ENCODE measurements around the gene ZBTB7C. TPM values are rescaled to one million over a fixed set of nuclear protein-coding genes. Genes with fewer than 3 reads are reported as not detected.

ZBTB7C gene
- total and polyA plus RNA-seq, 4 donors = 0.19 to 1.1 (median 0.45) TPM

DNA sequence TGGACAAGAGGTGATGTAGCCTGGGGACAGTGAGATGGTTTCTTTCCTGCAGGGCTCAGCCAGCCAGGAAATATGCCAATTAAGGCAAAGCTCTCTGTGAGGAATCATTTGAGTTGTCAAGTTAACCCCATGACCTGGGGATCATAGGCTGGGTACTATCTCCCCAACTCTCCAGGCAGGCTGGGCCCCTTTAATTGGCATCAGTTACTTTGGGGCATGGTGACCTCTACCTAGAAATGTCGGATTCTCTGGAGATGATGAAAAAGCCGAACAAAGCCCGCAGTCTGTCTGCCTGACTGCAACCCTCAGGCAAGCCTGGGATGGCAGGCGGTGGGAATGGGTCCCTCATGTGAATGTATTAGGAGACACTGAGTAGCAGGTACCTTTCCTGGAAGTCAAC is 285.2 kb downstream of the ZBTB7C start:
- Histone ChIP-seq H3K36me3 (ENCODE audit: control insufficient read depth in 4 of 4, insufficient read depth in 3 of 4, low read depth in 1 of 4, low read length in 3 of 4) (no peaks in the 10 kb centered on the region), H3K4me1 (ENCODE audit: control insufficient read depth in 4 of 4, insufficient read depth in 4 of 4, low read length in 3 of 4) (peaks cover 0 to 8% (median 7%) of the 10 kb centered on the region in 4 donors), H3K4me3 (ENCODE audit: low read depth in 1 of 3, low read length in 3 of 3) (no peak overlapping the region), H3K27ac (ENCODE audit: low read depth in 1 of 2, low read length in 2 of 2) (no peak overlapping the region), H3K9me3 (ENCODE audit: control insufficient read depth in 4 of 4, low read length in 3 of 4) (no peaks in the 10 kb centered on the region), H3K27me3 (ENCODE audit: control insufficient read depth in 4 of 4, insufficient read depth in 4 of 4, low read length in 3 of 4) (no peaks in the 10 kb centered on the region), H3K9ac (ENCODE audit: low read depth in 1 of 2, low read length in 2 of 2) (no peak overlapping the region)
- DNase-seq (ENCODE audit: low spot score) = no peak
- WGBS = 92% methylated on average over 4 of the region's 4 CpGs
- TF ChIP-seq REST (IDR thresholded peaks at IDR 0.05) (no peak), YY1 (IDR thresholded peaks at IDR 0.05) (no peak), EGR1 (IDR thresholded peaks at IDR 0.05; ENCODE audit: low read depth in 2 of 2) (no peak), NR2F2 (IDR thresholded peaks at IDR 0.05) (no peak), JUND (IDR thresholded peaks at IDR 0.05) (no peak), RXRA (IDR thresholded peaks at IDR 0.05) (no peak), SP1 (IDR thresholded peaks at IDR 0.05) (no peak), TAF1 (conservative IDR thresholded peaks at IDR 0.05) (no peak), HNF4G (IDR thresholded peaks at IDR 0.05) (no peak), FOXA1 (IDR thresholded peaks at IDR 0.05) (no peak), ZBTB33 (IDR thresholded peaks at IDR 0.05) (no peak), RAD21 (IDR thresholded peaks at IDR 0.05) (no peak), FOXA2 (IDR thresholded peaks at IDR 0.05) (no peak)
- TF ChIP-seq, protein P1, sequence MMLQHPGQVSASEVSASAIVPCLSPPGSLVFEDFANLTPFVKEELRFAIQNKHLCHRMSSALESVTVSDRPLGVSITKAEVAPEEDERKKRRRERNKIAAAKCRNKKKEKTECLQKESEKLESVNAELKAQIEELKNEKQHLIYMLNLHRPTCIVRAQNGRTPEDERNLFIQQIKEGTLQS (IDR thresholded peaks at IDR 0.05) = no peak
- TF ChIP-seq, protein P2, sequence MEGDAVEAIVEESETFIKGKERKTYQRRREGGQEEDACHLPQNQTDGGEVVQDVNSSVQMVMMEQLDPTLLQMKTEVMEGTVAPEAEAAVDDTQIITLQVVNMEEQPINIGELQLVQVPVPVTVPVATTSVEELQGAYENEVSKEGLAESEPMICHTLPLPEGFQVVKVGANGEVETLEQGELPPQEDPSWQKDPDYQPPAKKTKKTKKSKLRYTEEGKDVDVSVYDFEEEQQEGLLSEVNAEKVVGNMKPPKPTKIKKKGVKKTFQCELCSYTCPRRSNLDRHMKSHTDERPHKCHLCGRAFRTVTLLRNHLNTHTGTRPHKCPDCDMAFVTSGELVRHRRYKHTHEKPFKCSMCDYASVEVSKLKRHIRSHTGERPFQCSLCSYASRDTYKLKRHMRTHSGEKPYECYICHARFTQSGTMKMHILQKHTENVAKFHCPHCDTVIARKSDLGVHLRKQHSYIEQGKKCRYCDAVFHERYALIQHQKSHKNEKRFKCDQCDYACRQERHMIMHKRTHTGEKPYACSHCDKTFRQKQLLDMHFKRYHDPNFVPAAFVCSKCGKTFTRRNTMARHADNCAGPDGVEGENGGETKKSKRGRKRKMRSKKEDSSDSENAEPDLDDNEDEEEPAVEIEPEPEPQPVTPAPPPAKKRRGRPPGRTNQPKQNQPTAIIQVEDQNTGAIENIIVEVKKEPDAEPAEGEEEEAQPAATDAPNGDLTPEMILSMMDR (IDR thresholded peaks at IDR 0.05; ENCODE audit: low read depth, low read length, missing input control) = no peak

DNA sequence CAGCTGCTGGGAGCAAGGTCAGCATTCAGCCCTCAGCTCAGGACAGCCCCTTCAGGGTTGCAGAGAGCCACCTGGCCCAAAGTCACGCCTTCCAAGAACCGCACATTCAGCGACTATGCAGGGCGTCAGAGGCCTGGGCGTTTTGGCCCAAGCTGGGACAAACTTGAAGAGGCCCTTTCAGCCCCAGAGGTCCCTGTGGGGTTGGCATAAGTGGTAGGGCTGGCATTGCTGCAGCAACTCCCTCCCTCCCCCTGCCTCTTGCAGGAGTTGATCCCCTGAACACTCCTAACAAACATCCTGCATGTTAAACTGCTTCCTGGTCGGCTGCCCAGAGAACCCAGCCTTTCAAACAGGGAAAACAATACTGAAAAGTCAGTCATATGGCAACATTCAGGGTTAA is 285.9 kb downstream of the ZBTB7C start:
- H3K36me3 ChIP-seq (ENCODE audit: control insufficient read depth in 4 of 4, insufficient read depth in 3 of 4, low read depth in 1 of 4, low read length in 3 of 4) = no peaks in the 10 kb centered on the region
- no peak overlapping the region for H3K4me3 ChIP-seq (ENCODE audit: low read depth in 1 of 3, low read length in 3 of 3)
- no peaks in the 10 kb centered on the region for H3K27me3 ChIP-seq (ENCODE audit: control insufficient read depth in 4 of 4, insufficient read depth in 4 of 4, low read length in 3 of 4)
- no peak for DNase-seq (ENCODE audit: low spot score)
- 85% methylated on average over 6 of the region's 6 CpGs for WGBS
- H3K27ac ChIP-seq (ENCODE audit: low read depth in 1 of 2, low read length in 2 of 2) = no peak overlapping the region
- peaks cover 0 to 8% (median 7%) of the 10 kb centered on the region in 4 donors for H3K4me1 ChIP-seq (ENCODE audit: control insufficient read depth in 4 of 4, insufficient read depth in 4 of 4, low read length in 3 of 4)
- no peak overlapping the region for H3K9ac ChIP-seq (ENCODE audit: low read depth in 1 of 2, low read length in 2 of 2)
- no peaks in the 10 kb centered on the region for H3K9me3 ChIP-seq (ENCODE audit: control insufficient read depth in 4 of 4, low read length in 3 of 4)
- no peak for TF ChIP-seq YY1 (IDR thresholded peaks at IDR 0.05)
- TF ChIP-seq, protein P3, sequence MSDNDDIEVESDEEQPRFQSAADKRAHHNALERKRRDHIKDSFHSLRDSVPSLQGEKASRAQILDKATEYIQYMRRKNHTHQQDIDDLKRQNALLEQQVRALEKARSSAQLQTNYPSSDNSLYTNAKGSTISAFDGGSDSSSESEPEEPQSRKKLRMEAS (IDR thresholded peaks at IDR 0.05) = no peak
- no peak for TF ChIP-seq NR2F2 (IDR thresholded peaks at IDR 0.05)
- no peak for TF ChIP-seq GABPA (IDR thresholded peaks at IDR 0.05 in 1 of 2, conservative IDR thresholded peaks at IDR 0.05 in 1 of 2)
- TF ChIP-seq REST (IDR thresholded peaks at IDR 0.05) = no peak
- no peak for TF ChIP-seq SP1 (IDR thresholded peaks at IDR 0.05)
- no peak for TF ChIP-seq EGR1 (IDR thresholded peaks at IDR 0.05; ENCODE audit: low read depth in 2 of 2)
- TF ChIP-seq ZBTB33 (IDR thresholded peaks at IDR 0.05) = no peak

All from liver (tissue), 9 donors.